ENCODE measurements around the gene ZDHHC12. TPM values are rescaled to one million over a fixed set of nuclear protein-coding genes. Genes with fewer than 3 reads are reported as not detected.
A peak's percentile ranks its signal among the peaks of the same experiment; 100 is the strongest.

Gene ZDHHC12, protein sequence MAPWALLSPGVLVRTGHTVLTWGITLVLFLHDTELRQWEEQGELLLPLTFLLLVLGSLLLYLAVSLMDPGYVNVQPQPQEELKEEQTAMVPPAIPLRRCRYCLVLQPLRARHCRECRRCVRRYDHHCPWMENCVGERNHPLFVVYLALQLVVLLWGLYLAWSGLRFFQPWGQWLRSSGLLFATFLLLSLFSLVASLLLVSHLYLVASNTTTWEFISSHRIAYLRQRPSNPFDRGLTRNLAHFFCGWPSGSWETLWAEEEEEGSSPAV
- 22.7 and 26.6 TPM in 2 replicates for total RNA-seq (2014; rRNA removed; shearing (Covaris generic); ENCODE audit: low replicate concordance)

DNA sequence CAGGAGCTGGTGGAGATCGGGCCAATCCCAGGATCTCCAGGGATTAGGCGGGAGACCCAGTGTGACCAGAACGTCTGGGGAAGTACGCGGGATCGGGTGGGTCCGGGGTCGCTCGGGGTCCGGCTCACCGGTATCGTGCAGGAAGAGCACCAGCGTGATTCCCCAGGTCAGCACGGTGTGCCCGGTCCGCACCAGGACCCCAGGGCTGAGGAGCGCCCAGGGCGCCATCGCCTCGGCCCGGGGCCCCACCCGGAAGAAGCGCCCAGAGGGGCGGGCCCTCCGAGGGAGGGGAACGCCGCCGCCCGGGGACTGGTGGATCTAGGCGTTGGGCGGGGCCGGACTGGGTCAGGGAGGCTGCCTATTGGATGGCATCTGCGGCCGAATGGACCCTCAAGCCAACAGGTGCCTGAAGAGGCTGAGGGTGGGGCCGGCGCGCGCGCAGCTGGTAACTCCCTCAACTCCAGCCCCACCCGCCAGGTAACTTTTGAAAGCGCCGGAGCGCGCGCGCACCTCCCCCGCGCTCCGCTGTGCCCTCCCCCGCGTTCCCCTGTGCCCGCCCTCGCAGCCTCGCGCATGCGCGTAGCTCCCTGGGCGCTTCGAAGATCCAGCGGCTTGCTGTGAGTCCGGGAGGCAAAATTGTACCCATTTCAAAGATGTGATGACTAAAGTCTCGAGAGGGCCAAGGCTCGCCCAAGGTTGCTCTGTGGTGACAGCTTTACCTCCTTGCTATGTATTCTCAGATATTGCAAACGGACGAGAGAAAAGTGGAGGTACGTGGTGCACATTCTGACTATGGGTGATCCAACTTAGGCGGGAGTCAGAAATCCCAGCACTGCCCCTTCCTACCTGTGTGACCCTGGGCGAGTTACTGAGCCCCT lies at the start of gene ZDHHC12:
Gene ZDHHC12 (minus strand): TSS at position 262 of the 878 bp plus-strand sequence. CDS start 34 bp downstream, at position 228.
- peak within 1 kb of the TSS; percentile 71 for H3K4me3 ChIP-seq
- H3K9me3 ChIP-seq = no peaks in the 10 kb centered on the region
- peak; percentile 98 for DNase-seq
- H3K27me3 ChIP-seq = no peaks in the 10 kb centered on the region
- H3K36me3 ChIP-seq = no peaks in the 10 kb centered on the region; the same call in none of the 2 replicates

- no peak for DNase-seq
- Histone ChIP-seq H3K9me3 (peaks cover 7% of the 10 kb centered on the region), H3K36me3 (no peaks in the 10 kb centered on the region), H3K4me3 (no peak overlapping the region), H3K27me3 (no peaks in the 10 kb centered on the region)
Observed at GRCh38 chr9:128773049-128773448, 49.1 kb upstream of the ZDHHC12 start.

- DNase-seq = peak; percentile 93
- peaks cover 7% of the 10 kb centered on the region for H3K9me3 ChIP-seq
Observed at GRCh38 chr9:128771745-128772519, 48.0 kb upstream of the ZDHHC12 start, which contains the start of gene ZER1. ZER1 (minus strand) TSS chr9:128771927; CDS start chr9:128755565, 16,362 bp downstream.

GRCh38 chr9:128771094-128771721 lies 47.3 kb upstream of the ZDHHC12 start:
- peak; percentile 10 for DNase-seq
- H3K36me3 ChIP-seq = no peaks in the 10 kb centered on the region
- peaks cover 5% of the 10 kb centered on the region for H3K9me3 ChIP-seq
- H3K27me3 ChIP-seq = no peaks in the 10 kb centered on the region
- H3K4me3 ChIP-seq = peak overlapping the region; percentile 72

More at GRCh38 chr9:128771745-128772519, 48.0 kb upstream of the ZDHHC12 start, which contains the start of gene ZER1:
- H3K4me3 ChIP-seq = peak within 1 kb of the TSS; percentile 72
- no peaks in the 10 kb centered on the region for H3K36me3 ChIP-seq
- no peaks in the 10 kb centered on the region for H3K27me3 ChIP-seq

GRCh38 chr9:128770286-128771030 lies 46.5 kb upstream of the ZDHHC12 start:
- Histone ChIP-seq H3K36me3 (no peaks in the 10 kb centered on the region), H3K4me3 (peak overlapping the region; percentile 72), H3K9me3 (no peaks in the 10 kb centered on the region), H3K27me3 (no peaks in the 10 kb centered on the region)
- DNase-seq = no peak

GRCh38 chr9:128768606-128769005 lies 44.7 kb upstream of the ZDHHC12 start:
- DNase-seq = no peak
- Histone ChIP-seq H3K36me3 (no peaks in the 10 kb centered on the region), H3K9me3 (no peaks in the 10 kb centered on the region)

GRCh38 chr9:128765499-128765898 lies 41.6 kb upstream of the ZDHHC12 start:
- no peak for DNase-seq
- no peaks in the 10 kb centered on the region for H3K36me3 ChIP-seq
- H3K4me3 ChIP-seq = no peak overlapping the region
- no peaks in the 10 kb centered on the region for H3K27me3 ChIP-seq
- no peaks in the 10 kb centered on the region for H3K9me3 ChIP-seq

More at GRCh38 chr9:128768606-128769005, 44.7 kb upstream of the ZDHHC12 start:
- Histone ChIP-seq H3K27me3 (no peaks in the 10 kb centered on the region), H3K4me3 (no peak overlapping the region)

GRCh38 chr9:128764361-128764760 lies 40.4 kb upstream of the ZDHHC12 start:
- H3K9me3 ChIP-seq = no peaks in the 10 kb centered on the region
- DNase-seq = no peak
- H3K4me3 ChIP-seq = no peak overlapping the region
- H3K36me3 ChIP-seq = no peaks in the 10 kb centered on the region
- H3K27me3 ChIP-seq = no peaks in the 10 kb centered on the region

DNA sequence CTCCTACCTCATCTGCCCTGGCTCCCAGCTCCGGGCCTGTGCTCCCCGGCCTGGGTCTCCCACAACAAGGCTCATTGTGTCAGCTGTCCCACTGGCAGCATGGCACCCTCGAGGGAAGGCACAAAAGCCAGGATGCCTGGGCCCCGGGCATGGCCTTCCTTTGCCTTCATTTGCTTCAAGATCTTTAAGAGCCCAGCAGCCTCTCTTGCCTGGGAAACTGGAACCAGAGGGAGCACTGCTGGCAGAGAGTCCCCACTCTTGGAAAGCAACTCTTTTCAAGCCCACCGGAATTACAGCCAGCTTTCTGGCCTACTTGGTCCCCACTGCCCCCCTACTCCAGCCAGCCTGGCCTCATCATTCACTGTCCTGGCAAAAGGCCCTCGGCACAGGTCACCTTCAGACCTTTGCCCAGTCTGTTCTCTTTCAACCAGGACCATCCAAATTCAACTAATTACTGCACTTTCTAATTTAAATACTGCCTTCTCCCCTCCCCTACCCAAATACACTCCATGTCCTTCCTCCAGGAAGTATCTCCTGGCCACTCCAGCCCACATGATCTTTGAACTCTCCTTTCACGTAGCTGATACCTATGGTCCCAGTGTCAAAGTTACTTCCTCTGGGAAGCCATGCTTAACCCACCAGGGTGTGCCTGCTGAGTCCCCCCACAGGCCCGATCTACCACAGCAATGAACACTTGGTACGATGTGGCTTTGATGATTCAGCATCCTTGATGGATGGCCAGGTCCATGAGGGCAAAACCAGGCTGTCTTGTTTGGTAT lies 38.9 kb upstream of the ZDHHC12 start:
- H3K4me3 ChIP-seq = no peak overlapping the region
- no peaks in the 10 kb centered on the region for H3K27me3 ChIP-seq
- no peaks in the 10 kb centered on the region for H3K36me3 ChIP-seq
- no peaks in the 10 kb centered on the region for H3K9me3 ChIP-seq
- no peak for DNase-seq

GRCh38 chr9:128757602-128758001 lies 33.7 kb upstream of the ZDHHC12 start:
- H3K36me3 ChIP-seq = no peaks in the 10 kb centered on the region
- DNase-seq = no peak
- H3K9me3 ChIP-seq = no peaks in the 10 kb centered on the region
- no peaks in the 10 kb centered on the region for H3K27me3 ChIP-seq
- no peak overlapping the region for H3K4me3 ChIP-seq

- no peak for DNase-seq
- H3K9me3 ChIP-seq = no peaks in the 10 kb centered on the region
- no peak overlapping the region for H3K4me3 ChIP-seq
- no peaks in the 10 kb centered on the region for H3K36me3 ChIP-seq
- no peaks in the 10 kb centered on the region for H3K27me3 ChIP-seq
Observed at GRCh38 chr9:128753627-128754026, 29.7 kb upstream of the ZDHHC12 start.

DNA sequence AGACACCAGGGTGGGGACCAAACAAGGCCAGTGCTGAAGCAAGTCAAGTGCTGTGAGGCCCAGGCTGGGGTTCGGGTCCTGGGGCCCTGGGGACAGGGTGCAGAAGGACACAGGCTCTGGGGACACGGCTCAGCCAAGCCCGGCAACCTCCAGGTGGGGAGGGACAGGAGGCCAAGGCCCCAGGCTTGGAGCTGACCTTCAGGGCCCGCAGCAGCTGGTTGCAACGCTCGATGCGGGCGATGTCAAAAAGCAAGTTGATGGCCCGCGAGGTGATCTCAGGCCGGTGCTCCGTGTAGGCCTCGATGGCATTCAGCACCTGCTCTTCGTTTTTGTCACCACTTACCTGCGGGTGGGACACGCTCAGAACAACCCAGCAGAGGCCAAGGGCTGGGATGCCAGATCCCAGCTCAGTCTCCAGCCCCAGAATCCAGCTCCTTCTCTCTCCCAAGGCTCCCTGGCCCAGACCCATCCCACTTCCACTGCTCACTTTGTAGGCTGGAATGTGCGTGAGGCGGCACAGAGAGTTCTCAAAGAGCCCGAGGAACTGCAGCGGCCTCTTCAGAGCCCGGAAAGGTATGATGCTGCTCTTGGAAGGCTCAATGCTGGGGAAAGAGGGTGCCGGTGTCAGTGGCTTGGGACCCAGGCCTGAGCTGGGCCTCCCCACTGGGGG lies 27.1 kb upstream of the ZDHHC12 start:
- Histone ChIP-seq H3K36me3 (no peaks in the 10 kb centered on the region), H3K4me3 (no peak overlapping the region), H3K9me3 (no peaks in the 10 kb centered on the region), H3K27me3 (no peaks in the 10 kb centered on the region)
- DNase-seq = no peak

DNA sequence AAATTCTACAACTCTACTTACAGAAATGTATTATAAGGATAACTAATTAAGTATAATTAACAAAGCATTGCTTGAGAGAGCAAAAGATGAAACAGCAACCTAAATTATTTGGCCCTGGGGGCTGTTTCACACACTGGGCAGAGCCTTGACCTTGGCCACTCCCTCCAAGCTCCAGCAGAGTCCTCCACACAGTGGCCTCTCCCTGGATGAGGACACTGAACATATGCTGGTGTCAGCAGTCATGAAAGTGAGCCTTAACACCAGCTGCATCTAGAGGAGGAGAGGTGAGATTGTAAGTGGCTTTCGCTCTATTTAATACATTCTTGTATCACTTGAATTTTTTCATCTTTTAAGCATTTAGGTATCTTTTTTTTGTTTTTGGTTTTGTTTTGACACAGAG lies 23.3 kb upstream of the ZDHHC12 start:
- Histone ChIP-seq H3K4me3 (no peak overlapping the region), H3K27me3 (no peaks in the 10 kb centered on the region), H3K9me3 (no peaks in the 10 kb centered on the region), H3K36me3 (no peaks in the 10 kb centered on the region)
- no peak for DNase-seq

GRCh38 chr9:128743421-128743820 lies 19.5 kb upstream of the ZDHHC12 start:
- no peak overlapping the region for H3K4me3 ChIP-seq
- H3K9me3 ChIP-seq = no peaks in the 10 kb centered on the region
- DNase-seq = no peak
- no peaks in the 10 kb centered on the region for H3K36me3 ChIP-seq
- H3K27me3 ChIP-seq = no peaks in the 10 kb centered on the region

Measured in MG63 (cell line).